Liver (tissue), 9 donors: ENCODE measurements around the gene TXNDC12. TPM values are rescaled to one million over a fixed set of nuclear protein-coding genes. Genes with fewer than 3 reads are reported as not detected.
"Not testable (repeated sequence)": the region's sequence is repeated elsewhere in the genome, so short reads cannot be mapped to it uniquely, and the experiment has no call there.

Source experiments
- DNase-seq: peaks from one replicate; pipeline ENCODE4 v3.0.0-alpha.2; 2017; ENCODE audit warnings: low spot score
- H3K27ac ChIP-seq, 2 donors: one replicate each; pipeline ENCODE4 v1.7.0; 2013; ENCODE audit warnings: inconsistent platforms in 2 of 2, low read length in 2 of 2, control low read depth in 1 of 2, low read depth in 1 of 2, mild to moderate bottlenecking in 1 of 2
- H3K27me3 ChIP-seq, 4 donors: one replicate each; pipeline versions ENCODE4 v1.6.1 to v1.7.0; 2013; ENCODE audit warnings: low read length in 3 of 4, inconsistent platforms in 1 of 4, mild to moderate bottlenecking in 1 of 4, moderate library complexity in 1 of 4; ENCODE audit not compliant: control insufficient read depth in 4 of 4, insufficient read depth in 4 of 4
- H3K36me3 ChIP-seq, 4 donors: one replicate each; pipeline versions ENCODE4 v1.6.1 to v1.7.0; 2013; ENCODE audit warnings: low read length in 3 of 4, mild to moderate bottlenecking in 3 of 4, low read depth in 1 of 4, moderate library complexity in 1 of 4; ENCODE audit not compliant: control insufficient read depth in 4 of 4, insufficient read depth in 3 of 4
- H3K4me1 ChIP-seq, 4 donors: one replicate each; pipeline versions ENCODE4 v1.6.1 to v1.7.0; 2013; ENCODE audit warnings: low read length in 3 of 4, mild to moderate bottlenecking in 3 of 4, moderate library complexity in 1 of 4; ENCODE audit not compliant: control insufficient read depth in 4 of 4, insufficient read depth in 4 of 4
- H3K4me3 ChIP-seq, 3 donors: one replicate each; pipeline versions ENCODE4 v1.6.1 to v1.7.0; 2013; ENCODE audit warnings: low read length in 3 of 3, control low read depth in 1 of 3, low read depth in 1 of 3, mild to moderate bottlenecking in 1 of 3
- H3K9ac ChIP-seq, 2 donors: one replicate each; pipeline ENCODE4 v1.7.0; 2013; ENCODE audit warnings: low read length in 2 of 2, mild to moderate bottlenecking in 2 of 2, moderate library complexity in 2 of 2, control low read depth in 1 of 2, low read depth in 1 of 2
- H3K9me3 ChIP-seq, 4 donors: one replicate each; pipeline versions ENCODE4 v1.6.1 to v1.7.0; 2013; ENCODE audit warnings: low read length in 3 of 4; ENCODE audit not compliant: control insufficient read depth in 4 of 4
- ATF3 ChIP-seq: IDR thresholded peaks from 2 replicates; pipeline ENCODE4 v1.6.1; 2016; ENCODE audit warnings: antibody characterized with exemption
- CTCF ChIP-seq: fragments of 150-350 bp; IDR thresholded peaks from 2 replicates; pipeline ENCODE4 v1.5.1; 2017; ENCODE audit warnings: improper control_type of control experiment, low read depth, low read length; ENCODE audit not compliant: missing input control
- EGR1 ChIP-seq, 2 donors: IDR thresholded peaks; 2 replicates each; pipeline ENCODE4 v1.6.1; 2016 to 2018; ENCODE audit warnings: antibody characterized with exemption in 2 of 2, low read depth in 2 of 2
- FOXA1 ChIP-seq: IDR thresholded peaks from 2 replicates; pipeline ENCODE4 v1.6.1; 2016; ENCODE audit warnings: antibody characterized with exemption
- GABPA ChIP-seq, 2 donors: IDR thresholded peaks in 1 of 2; conservative IDR thresholded peaks in 1 of 2; 2 replicates each; pipeline ENCODE4 v1.6.1; 2016; ENCODE audit warnings: antibody characterized with exemption in 2 of 2, mild to moderate bottlenecking in 1 of 2, moderate library complexity in 1 of 2
- HNF4G ChIP-seq: IDR thresholded peaks from 2 replicates; pipeline ENCODE4 v1.6.1; 2016; ENCODE audit warnings: antibody characterized with exemption
- MAX ChIP-seq: IDR thresholded peaks from 2 replicates; pipeline ENCODE4 v1.6.1; 2016; ENCODE audit warnings: antibody characterized with exemption
- NR2F2 ChIP-seq: IDR thresholded peaks from 2 replicates; pipeline ENCODE4 v1.6.1; 2016; ENCODE audit warnings: antibody characterized with exemption
- RAD21 ChIP-seq, 2 donors: IDR thresholded peaks; 2 replicates each; pipeline ENCODE4 v1.6.1; 2016; ENCODE audit warnings: antibody characterized with exemption in 2 of 2, mild to moderate bottlenecking in 2 of 2
- RXRA ChIP-seq, 2 donors: IDR thresholded peaks; 2 replicates each; pipeline ENCODE4 v1.6.1; 2017 to 2018; ENCODE audit warnings: antibody characterized with exemption in 2 of 2, mild to moderate bottlenecking in 1 of 2
- SP1 ChIP-seq: IDR thresholded peaks from 2 replicates; pipeline ENCODE4 v1.6.1; 2018; ENCODE audit warnings: antibody characterized with exemption, mild to moderate bottlenecking
- TAF1 ChIP-seq: conservative IDR thresholded peaks from 2 replicates; pipeline ENCODE4 v1.6.1; 2016; ENCODE audit warnings: antibody characterized with exemption, mild to moderate bottlenecking
- YY1 ChIP-seq: IDR thresholded peaks from 2 replicates; pipeline ENCODE4 v1.6.1; 2016; ENCODE audit warnings: antibody characterized with exemption, mild to moderate bottlenecking
- ZBTB33 ChIP-seq: IDR thresholded peaks from 2 replicates; pipeline ENCODE4 v1.6.1; 2016; ENCODE audit warnings: antibody characterized with exemption
- WGBS: extraction: QIAGEN DNeasy Blood & Tissue Kit; methylation state at CpG from one replicate; pipeline ENCODE4 v1.1.7; 2013; 5-methylcytosine and 5-hydroxymethylcytosine counted together
- polyA plus RNA-seq, 2 donors: library from polyadenylated mRNA; stranded (reverse) in 1 of 2; unstranded in 1 of 2; fragments of 200-250 nt in 1 of 2; fragments of >200 nt in 1 of 2; fragmentation: Nextera tagmentation in 1 of 2; extraction: Ambion mirVana in 1 of 2; gene quantifications; one replicate each; pipeline versions ENCODE4 v1.2.1 to v1.2.3, GENCODE V29; 2013 to 2015
- total RNA-seq, 2 donors: library from RNA; depleted of rRNA; stranded (reverse); fragments of >200 nt; gene quantifications; one replicate each; pipeline ENCODE4 v1.2.3, GENCODE V29; 2014
- TF ChIP-seq, protein P1 (sequence below): IDR thresholded peaks from 2 replicates; pipeline ENCODE4 v1.6.1; 2016; ENCODE audit warnings: antibody characterized with exemption, mild to moderate bottlenecking
- donor health status: healthy.
- donor health status: healthy.
- donor health status: healthy.
- donor health status: healthy.
- donor health status: healthy.

TXNDC12 gene
- total and polyA plus RNA-seq, 4 donors: 17.5 to 35.8 (median 20.7) TPM

- Histone ChIP-seq H3K4me3 (peak overlapping the region in 2 of 3 donors; percentile 86 to 89), H3K9ac (no peak overlapping the region), H3K27ac (no peak overlapping the region), H3K27me3 (no peaks in the 10 kb centered on the region), H3K9me3 (no peaks in the 10 kb centered on the region), H3K4me1 (peaks cover 2 to 33% (median 27%) of the 10 kb centered on the region in 4 donors), H3K36me3 (no peaks in the 10 kb centered on the region)
- 95% methylated on average over 1 of the region's 1 CpG for WGBS
- TF ChIP-seq SP1: no peak
- TF ChIP-seq YY1: no peak
- TF ChIP-seq ZBTB33: no peak
- TF ChIP-seq CTCF: no peak
- TF ChIP-seq TAF1: no peak
- TF ChIP-seq GABPA (IDR thresholded peaks at IDR 0.05 in 1 of 2, conservative IDR thresholded peaks at IDR 0.05 in 1 of 2): no peak
- no peak for TF ChIP-seq MAX
- TF ChIP-seq ATF3: no peak
- no peak for TF ChIP-seq NR2F2
- TF ChIP-seq RAD21 (IDR thresholded peaks at IDR 0.05): no peak
- no peak for TF ChIP-seq HNF4G
- TF ChIP-seq EGR1 (IDR thresholded peaks at IDR 0.05; ENCODE audit: low read depth in 2 of 2): no peak
- no peak for TF ChIP-seq FOXA1
- TF ChIP-seq RXRA (IDR thresholded peaks at IDR 0.05): no peak
- TF ChIP-seq, protein P1, sequence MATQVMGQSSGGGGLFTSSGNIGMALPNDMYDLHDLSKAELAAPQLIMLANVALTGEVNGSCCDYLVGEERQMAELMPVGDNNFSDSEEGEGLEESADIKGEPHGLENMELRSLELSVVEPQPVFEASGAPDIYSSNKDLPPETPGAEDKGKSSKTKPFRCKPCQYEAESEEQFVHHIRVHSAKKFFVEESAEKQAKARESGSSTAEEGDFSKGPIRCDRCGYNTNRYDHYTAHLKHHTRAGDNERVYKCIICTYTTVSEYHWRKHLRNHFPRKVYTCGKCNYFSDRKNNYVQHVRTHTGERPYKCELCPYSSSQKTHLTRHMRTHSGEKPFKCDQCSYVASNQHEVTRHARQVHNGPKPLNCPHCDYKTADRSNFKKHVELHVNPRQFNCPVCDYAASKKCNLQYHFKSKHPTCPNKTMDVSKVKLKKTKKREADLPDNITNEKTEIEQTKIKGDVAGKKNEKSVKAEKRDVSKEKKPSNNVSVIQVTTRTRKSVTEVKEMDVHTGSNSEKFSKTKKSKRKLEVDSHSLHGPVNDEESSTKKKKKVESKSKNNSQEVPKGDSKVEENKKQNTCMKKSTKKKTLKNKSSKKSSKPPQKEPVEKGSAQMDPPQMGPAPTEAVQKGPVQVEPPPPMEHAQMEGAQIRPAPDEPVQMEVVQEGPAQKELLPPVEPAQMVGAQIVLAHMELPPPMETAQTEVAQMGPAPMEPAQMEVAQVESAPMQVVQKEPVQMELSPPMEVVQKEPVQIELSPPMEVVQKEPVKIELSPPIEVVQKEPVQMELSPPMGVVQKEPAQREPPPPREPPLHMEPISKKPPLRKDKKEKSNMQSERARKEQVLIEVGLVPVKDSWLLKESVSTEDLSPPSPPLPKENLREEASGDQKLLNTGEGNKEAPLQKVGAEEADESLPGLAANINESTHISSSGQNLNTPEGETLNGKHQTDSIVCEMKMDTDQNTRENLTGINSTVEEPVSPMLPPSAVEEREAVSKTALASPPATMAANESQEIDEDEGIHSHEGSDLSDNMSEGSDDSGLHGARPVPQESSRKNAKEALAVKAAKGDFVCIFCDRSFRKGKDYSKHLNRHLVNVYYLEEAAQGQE: no peak
- DNase-seq: no peak
Observed at GRCh38 chr1:52053862-52054261, 1.1 kb downstream of the TXNDC12 start.

DNA sequence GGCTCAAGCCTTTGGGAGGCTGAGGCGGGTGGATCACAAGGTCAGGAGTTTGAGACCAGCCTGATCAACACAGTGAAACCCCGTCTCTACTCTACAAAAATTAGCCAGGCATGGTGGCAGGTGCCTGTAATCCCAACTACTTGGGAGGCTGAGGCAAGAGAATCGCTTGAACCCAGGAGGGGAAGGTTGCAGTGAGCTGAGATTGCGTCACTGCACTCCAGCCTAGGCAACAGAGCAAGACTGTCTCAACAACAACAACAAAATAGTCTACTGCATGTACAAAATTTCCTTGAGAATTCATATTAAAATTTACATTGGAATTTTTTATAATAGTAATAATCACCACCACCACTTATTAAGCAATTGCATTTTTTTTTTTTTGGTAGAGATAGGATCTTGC lies 5.7 kb downstream of the TXNDC12 start:
- 99% methylated on average over 4 of the region's 4 CpGs for WGBS

GRCh38 chr1:52045666-52046195 lies 9.3 kb downstream of the TXNDC12 start:
- not testable (repeated sequence) for H3K4me3 ChIP-seq, DNase-seq, H3K9me3 ChIP-seq, H3K36me3 ChIP-seq, H3K27ac ChIP-seq, H3K9ac ChIP-seq, H3K4me1 ChIP-seq, H3K27me3 ChIP-seq
- WGBS: 96% methylated on average over 4 of the region's 4 CpGs

More for the DNA sequence above, 5.7 kb downstream of the TXNDC12 start:
- H3K9me3 ChIP-seq, H3K4me3 ChIP-seq, H3K9ac ChIP-seq, DNase-seq, H3K27ac ChIP-seq, H3K27me3 ChIP-seq, H3K36me3 ChIP-seq: not testable (repeated sequence)
- H3K4me1 ChIP-seq: peaks cover 2 to 13% (median 9%) of the 10 kb centered on the region in 4 donors
